HEK293T (cell line): Measurements from ENCODE around the gene GLRA3.

Experiments
- ARNT ChIP-seq: fragments of 450-650 bp; IDR thresholded peaks from 2 replicates; pipeline ENCODE4 v1.6.1; 2017; ENCODE audit warnings: mild to moderate bottlenecking
- BHLHE40 ChIP-seq: fragments of 450-650 bp; IDR thresholded peaks from 2 replicates; pipeline ENCODE4 v1.6.1; 2016; ENCODE audit warnings: mild to moderate bottlenecking, moderate library complexity, borderline replicate concordance
- CTBP1 ChIP-seq: fragments of 450-650 bp; IDR thresholded peaks from 2 replicates; pipeline ENCODE4 v1.6.1; 2016; ENCODE audit warnings: borderline replicate concordance
- ELF4 ChIP-seq: fragments of 450-650 bp; IDR thresholded peaks from 2 replicates; pipeline ENCODE4 v1.6.1; 2017; ENCODE audit warnings: antibody characterized with exemption
- FOXA1 ChIP-seq: fragments of 450-650 bp; IDR thresholded peaks from 2 replicates; pipeline ENCODE4 v1.6.1; 2016; ENCODE audit warnings: mild to moderate bottlenecking
- FOXM1 ChIP-seq: fragments of 450-650 bp; IDR thresholded peaks from 2 replicates; pipeline ENCODE4 v1.6.1; 2017; ENCODE audit warnings: mild to moderate bottlenecking, borderline replicate concordance
- LEF1 ChIP-seq: fragments of 450-650 bp; IDR thresholded peaks from 2 replicates; pipeline ENCODE4 v1.6.1; 2017; ENCODE audit warnings: mild to moderate bottlenecking, borderline replicate concordance
- SP1 ChIP-seq: fragments of 450-650 bp; IDR thresholded peaks from 2 replicates; pipeline ENCODE4 v1.6.1; 2017
- SUZ12 ChIP-seq: fragments of 450-650 bp; IDR thresholded peaks from 2 replicates; pipeline ENCODE4 v1.6.1; 2016; ENCODE audit warnings: mild to moderate bottlenecking
- TARDBP ChIP-seq: fragments of 450-650 bp; IDR thresholded peaks from 2 replicates; pipeline ENCODE4 v1.6.1; 2016

DNA sequence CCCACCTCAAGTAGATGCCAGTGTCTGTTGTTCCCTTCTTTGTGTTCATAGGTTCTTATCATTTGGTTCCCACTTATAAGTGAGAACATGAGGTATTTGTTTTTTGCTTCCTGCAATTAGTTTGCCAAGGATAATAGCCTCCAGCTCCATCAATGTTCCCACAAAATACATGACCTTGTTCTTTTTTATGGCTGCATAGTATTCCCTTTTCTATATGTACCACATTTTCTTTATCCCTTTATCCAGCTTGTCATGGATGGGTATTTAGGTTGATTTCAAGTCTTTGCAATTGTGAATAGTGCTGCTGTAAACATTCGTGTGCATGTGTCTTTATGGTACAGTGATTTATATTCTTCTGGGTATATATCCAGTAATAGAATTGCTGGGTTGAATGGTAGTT is 138.4 kb downstream of the GLRA3 start:
- TF ChIP-seq FOXA1: no peak
- TF ChIP-seq ARNT: no peak
- TF ChIP-seq FOXM1: no peak
- no peak for TF ChIP-seq BHLHE40
- TF ChIP-seq SP1: no peak
- no peak for TF ChIP-seq SUZ12
- no peak for TF ChIP-seq LEF1
- no peak for TF ChIP-seq TARDBP
- TF ChIP-seq CTBP1: no peak
- TF ChIP-seq ELF4: no peak
